Effector memory CD4-positive, alpha-beta T cell (primary cell): Measurements from ENCODE around the gene IMMT.

Experiments
- DNase-seq, 3 donors: peaks; one replicate each; pipeline ENCODE4 v3.0.0-alpha.2; 2020
- H3K27ac ChIP-seq: 2 replicates; pipeline ENCODE4 v1.7.0; 2013; ENCODE audit warnings: mild to moderate bottlenecking, low read length, moderate library complexity; ENCODE audit not compliant: insufficient read depth, poor library complexity, severe bottlenecking
- H3K27me3 ChIP-seq: replicated peaks from 2 replicates; pipeline ENCODE4 v1.7.0; 2013; ENCODE audit warnings: mild to moderate bottlenecking, low read length; ENCODE audit not compliant: insufficient read depth, control insufficient read depth, poor library complexity, severe bottlenecking
- H3K36me3 ChIP-seq: 2 replicates; pipeline ENCODE4 v1.7.0; 2013; ENCODE audit warnings: mild to moderate bottlenecking, low read length, moderate library complexity; ENCODE audit not compliant: control insufficient read depth, insufficient read depth
- H3K4me1 ChIP-seq: 2 replicates; pipeline ENCODE4 v1.7.0; 2013; ENCODE audit warnings: low read length, mild to moderate bottlenecking; ENCODE audit not compliant: control insufficient read depth, insufficient read depth, poor library complexity, severe bottlenecking
- H3K4me3 ChIP-seq: 2 replicates; pipeline ENCODE4 v1.7.0; 2013; ENCODE audit warnings: low read length, low read depth, mild to moderate bottlenecking; ENCODE audit not compliant: insufficient read depth, poor library complexity, severe bottlenecking
- H3K9me3 ChIP-seq: 2 replicates; pipeline ENCODE4 v1.7.0; 2013; ENCODE audit warnings: mild to moderate bottlenecking, low read length, moderate library complexity; ENCODE audit not compliant: control insufficient read depth

Gene IMMT

DNA sequence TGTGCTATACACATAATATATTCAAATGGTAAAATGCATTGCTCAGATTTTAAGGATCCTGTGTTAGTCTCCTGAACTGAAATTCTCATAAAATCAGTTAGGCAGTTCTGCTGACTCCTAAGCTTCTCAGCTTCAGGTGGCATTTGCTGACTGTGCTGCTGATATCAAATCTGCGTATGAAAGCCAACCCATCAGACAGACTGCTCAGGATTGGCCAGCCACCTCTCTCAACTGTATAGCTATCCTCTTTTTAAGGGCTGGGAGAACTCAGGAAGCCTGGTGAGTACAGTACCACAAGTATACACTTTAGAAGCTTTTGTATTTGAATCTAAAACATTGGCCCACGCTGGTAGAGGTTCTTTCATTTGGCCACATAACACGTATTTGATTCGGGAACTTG is 60.6 kb downstream of the IMMT start:
- H3K4me3 ChIP-seq = no peak overlapping the region
- DNase-seq = no peak
- peaks cover 1% of the 10 kb centered on the region for H3K4me1 ChIP-seq
- no peaks in the 10 kb centered on the region for H3K9me3 ChIP-seq
- H3K36me3 ChIP-seq = peaks cover 82% of the 10 kb centered on the region
- no peak overlapping the region for H3K27ac ChIP-seq
- H3K27me3 ChIP-seq = no peaks in the 10 kb centered on the region

DNA sequence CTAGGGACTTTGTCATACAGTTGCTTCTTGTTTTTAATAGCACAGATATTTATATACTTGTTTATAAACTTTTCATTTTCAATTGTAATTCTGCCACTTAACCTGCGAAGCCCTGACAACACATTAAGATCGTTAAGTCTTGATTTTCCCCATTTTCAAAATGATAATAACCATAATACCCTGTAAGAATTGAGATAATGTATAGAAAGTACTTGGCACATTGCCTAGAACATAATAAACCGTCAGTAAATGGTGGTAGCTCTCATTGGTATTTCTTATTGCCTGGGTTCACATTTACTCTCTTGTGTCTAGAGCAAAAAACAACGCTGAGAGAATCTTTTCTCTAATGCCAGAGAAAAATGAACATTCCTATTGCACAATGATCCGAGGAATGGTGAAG is 70.6 kb downstream of the IMMT start:
- DNase-seq = no peak
- H3K27ac ChIP-seq = no peak overlapping the region
- H3K9me3 ChIP-seq = no peaks in the 10 kb centered on the region
- no peak overlapping the region for H3K4me3 ChIP-seq
- no peaks in the 10 kb centered on the region for H3K4me1 ChIP-seq
- H3K27me3 ChIP-seq = no peaks in the 10 kb centered on the region
- peaks cover 90% of the 10 kb centered on the region for H3K36me3 ChIP-seq

DNA sequence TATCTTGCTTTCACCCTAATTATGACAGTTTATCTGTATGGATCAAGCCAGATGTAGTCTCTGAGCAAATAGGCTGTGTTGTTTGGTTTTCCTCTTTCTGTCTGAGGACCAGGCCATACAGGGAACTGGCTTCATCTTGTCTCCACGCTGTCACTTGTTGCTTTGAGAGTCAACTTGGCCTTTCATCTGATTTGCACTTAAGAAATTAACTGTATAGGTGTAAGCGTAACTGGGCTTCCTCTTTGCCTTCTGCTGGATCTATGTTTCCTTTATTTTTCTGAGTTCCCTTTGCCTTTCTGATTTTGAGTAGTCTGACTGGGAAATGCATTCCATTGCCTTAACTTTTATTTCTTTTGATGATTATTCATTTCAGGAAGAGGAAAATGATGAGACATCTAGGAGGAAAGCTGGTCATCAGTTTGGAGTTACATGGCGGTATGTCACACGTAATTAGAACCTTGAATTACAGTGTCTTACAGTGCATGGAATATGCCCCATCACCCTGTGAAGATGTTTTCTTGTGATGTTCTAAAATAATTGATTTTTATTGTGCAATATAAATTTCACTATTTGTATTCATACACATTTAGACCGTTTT is 71.8 kb downstream of the IMMT start:
- no peaks in the 10 kb centered on the region for H3K4me1 ChIP-seq
- peaks cover 92% of the 10 kb centered on the region for H3K36me3 ChIP-seq
- H3K27me3 ChIP-seq = no peaks in the 10 kb centered on the region
- no peak overlapping the region for H3K4me3 ChIP-seq
- H3K9me3 ChIP-seq = no peaks in the 10 kb centered on the region
- no peak overlapping the region for H3K27ac ChIP-seq
- DNase-seq = no peak

DNA sequence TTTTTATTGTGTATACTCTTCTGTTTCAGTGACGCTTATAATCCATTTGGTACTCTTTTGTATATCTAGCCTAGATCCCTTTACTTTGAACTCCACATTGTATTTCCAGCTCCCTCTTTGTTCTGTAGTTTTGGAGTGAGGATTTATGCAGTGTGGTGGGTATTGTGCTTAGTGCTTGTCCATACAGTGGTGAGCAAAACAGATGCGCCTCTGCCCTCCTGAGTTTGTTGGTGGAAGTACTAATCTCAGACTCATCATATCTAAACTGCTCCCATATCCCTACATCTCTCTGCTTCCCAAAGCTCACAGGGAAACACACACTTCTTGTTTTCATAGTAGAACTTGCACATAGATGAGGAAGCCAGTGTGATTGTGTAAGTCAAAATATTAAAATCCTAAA is 77.1 kb downstream of the IMMT start:
- H3K27ac ChIP-seq = no peak overlapping the region
- no peaks in the 10 kb centered on the region for H3K27me3 ChIP-seq
- no peaks in the 10 kb centered on the region for H3K9me3 ChIP-seq
- no peaks in the 10 kb centered on the region for H3K4me1 ChIP-seq
- H3K36me3 ChIP-seq = peaks cover 87% of the 10 kb centered on the region
- no peak for DNase-seq
- no peak overlapping the region for H3K4me3 ChIP-seq

DNA sequence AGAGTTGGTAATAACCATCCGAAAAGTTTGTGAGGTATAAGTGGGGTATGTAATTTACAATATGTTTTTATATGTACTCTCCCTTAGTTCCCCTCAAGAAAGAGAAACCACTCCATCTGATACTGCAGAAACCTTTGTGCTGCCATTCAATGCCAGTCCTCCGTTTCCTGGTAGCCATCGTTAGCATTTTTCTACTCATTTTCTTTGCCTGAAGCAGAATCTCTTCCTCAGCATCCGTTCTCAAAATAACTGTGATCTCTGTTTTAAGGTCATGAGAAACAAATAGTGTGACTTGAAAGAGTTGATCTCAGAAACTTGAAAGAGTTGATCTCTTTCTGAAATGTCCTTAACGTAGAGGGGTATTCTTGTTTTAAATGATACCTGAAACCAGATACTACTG is 88.2 kb downstream of the IMMT start:
- Histone ChIP-seq H3K27ac (peak overlapping the region; percentile 88), H3K4me3 (peak overlapping the region; percentile 81), H3K4me1 (peaks cover 11% of the 10 kb centered on the region), H3K9me3 (no peaks in the 10 kb centered on the region), H3K27me3 (no peaks in the 10 kb centered on the region), H3K36me3 (peaks cover 23% of the 10 kb centered on the region)
- no peak for DNase-seq

DNA sequence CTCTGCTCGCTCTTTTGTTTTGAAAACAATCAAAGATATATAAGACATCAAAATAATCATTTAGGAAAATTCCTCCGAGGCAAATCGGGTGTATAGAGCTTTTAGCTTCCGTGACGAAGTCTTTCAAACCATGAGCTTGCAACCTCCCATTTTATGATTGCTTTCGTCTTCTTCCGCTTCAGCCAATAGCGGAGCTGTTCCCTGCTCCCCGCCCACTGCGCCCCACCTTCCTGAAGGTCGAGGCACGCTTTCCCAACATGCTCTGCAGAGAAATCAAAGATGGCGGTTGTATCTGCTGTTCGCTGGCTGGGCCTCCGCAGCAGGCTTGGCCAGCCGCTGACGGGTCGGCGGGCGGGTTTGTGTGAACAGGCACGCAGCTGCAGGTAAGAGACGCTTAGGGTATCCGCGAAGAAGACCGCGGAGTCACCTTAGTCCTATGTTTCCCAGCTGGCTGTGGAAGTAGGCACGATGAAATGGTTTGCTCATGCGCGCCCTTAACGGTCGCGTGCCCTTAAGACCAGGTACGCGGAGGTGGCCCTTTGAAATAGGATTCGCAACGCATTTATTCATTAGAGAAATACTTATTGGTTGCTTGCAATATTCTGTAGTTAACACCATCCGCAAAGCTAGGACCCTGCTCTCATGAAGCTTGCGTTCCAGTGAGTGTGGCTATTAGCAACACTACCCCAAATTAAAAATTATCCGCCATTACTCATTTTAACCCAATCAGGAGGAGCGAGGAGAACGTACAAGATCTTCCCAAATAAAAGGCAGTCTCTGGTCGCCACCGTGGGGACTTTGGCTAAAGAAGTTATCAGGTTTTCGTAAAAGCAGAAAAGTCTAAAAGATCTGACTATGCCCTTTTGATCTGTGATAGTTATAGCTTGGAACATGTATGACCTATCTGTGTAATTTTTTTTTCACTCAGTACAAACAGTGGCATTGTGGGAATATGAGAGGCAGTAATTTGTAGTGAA is 89.0 kb downstream of the IMMT start, which contains the start of gene PTCD3:
Gene PTCD3, plus strand, starts transcription at position 267 of the 977 bp plus-strand sequence. Its CDS starts 13 bp downstream, at position 280.
- Histone ChIP-seq H3K4me1 (peaks cover 11% of the 10 kb centered on the region), H3K36me3 (peaks cover 23% of the 10 kb centered on the region), H3K9me3 (no peaks in the 10 kb centered on the region), H3K27ac (peak within 1 kb of the TSS; percentile 88), H3K27me3 (no peaks in the 10 kb centered on the region), H3K4me3 (peak within 1 kb of the TSS; percentile 81)
- peak; percentile 81 to 89 (median 87) for DNase-seq

DNA sequence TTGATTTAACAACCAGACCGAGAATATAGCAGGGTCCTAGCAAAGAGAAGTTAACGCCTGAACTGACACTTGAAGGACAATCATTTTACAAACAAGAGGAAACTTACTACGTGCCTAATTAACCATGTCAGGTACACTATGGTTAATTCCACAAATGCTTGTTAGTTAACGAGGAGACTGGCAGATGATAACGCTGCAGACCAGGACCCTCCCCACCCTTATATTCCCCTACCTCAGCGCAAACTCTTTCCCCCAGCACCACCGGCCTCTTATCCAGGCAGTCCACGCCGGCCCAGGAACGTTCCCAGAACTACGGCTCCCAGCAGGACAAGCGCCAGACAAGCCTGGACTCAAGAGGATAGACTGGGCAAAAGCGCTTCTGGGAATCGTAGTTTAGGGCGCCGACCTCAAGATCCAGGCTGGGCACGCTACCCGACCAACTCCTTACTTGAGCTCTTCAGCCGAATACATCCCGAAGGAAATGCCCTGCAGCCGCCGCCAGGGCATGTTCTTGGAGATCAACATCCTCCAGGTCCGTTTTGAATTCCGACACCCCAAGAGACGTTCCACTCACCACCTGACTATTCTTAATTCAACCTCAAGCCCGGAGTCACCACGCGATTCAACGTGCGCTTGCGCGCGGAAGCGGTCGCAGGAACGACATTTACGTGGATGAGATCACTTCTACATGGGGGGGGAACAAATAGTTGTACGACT is 89.9 kb downstream of the IMMT start, which contains the start of gene POLR1A:
Gene POLR1A, minus strand, starts transcription at position 635 of the 717 bp plus-strand sequence. Its CDS starts 110 bp downstream, at position 525.
- peaks cover 17% of the 10 kb centered on the region for H3K36me3 ChIP-seq
- peak; percentile 65 to 76 (median 74) for DNase-seq
- no peaks in the 10 kb centered on the region for H3K27me3 ChIP-seq
- H3K4me1 ChIP-seq = peaks cover 11% of the 10 kb centered on the region
- H3K27ac ChIP-seq = peak within 1 kb of the TSS; percentile 88
- H3K4me3 ChIP-seq = peak within 1 kb of the TSS; percentile 81
- no peaks in the 10 kb centered on the region for H3K9me3 ChIP-seq

DNA sequence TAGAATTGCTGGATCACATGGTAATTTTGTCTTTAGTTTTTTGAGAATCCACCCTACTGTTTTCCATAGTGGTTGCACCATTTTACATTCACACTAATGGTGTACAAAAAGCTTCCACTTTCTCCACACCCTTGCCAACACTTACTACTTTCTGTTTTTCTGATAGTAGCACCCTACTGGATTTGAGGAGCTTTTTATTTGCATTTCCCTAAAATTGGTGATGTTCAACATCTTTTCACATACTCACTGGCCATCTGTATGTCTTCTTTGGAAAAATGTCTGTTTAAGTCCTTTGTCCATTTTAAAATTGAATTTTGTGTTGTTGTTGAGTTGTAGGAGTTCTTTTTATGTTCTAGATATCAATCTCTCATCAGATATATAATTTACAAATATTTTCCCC is 93.1 kb downstream of the IMMT start:
- no peak for DNase-seq
- no peaks in the 10 kb centered on the region for H3K27me3 ChIP-seq
- H3K27ac ChIP-seq = no peak overlapping the region
- no peak overlapping the region for H3K4me3 ChIP-seq
- peaks cover 21% of the 10 kb centered on the region for H3K36me3 ChIP-seq
- H3K4me1 ChIP-seq = peaks cover 8% of the 10 kb centered on the region
- no peaks in the 10 kb centered on the region for H3K9me3 ChIP-seq

DNA sequence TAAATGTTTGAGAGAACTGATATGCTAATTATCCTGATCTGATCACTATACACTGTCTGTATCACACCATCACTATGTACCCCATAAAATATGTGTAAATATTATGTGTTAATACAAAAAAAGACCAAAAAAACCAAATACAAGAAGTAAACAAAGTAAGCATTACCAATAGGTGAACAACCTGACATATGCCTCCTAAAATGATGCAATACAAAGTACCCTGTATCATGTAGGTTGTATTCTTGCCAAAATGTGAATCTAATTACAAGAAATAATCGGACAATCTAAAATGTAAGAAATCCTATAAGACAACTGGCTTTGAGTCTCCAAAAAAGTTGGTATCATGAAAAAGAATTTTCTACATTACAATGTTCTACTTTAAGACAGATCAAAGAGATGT is 97.3 kb downstream of the IMMT start:
- H3K27me3 ChIP-seq = no peaks in the 10 kb centered on the region
- no peaks in the 10 kb centered on the region for H3K4me1 ChIP-seq
- no peak overlapping the region for H3K27ac ChIP-seq
- H3K4me3 ChIP-seq = no peak overlapping the region
- no peak for DNase-seq
- no peaks in the 10 kb centered on the region for H3K9me3 ChIP-seq
- H3K36me3 ChIP-seq = peaks cover 34% of the 10 kb centered on the region
